Measurements from ENCODE around the gene OR10A4. TPM values are rescaled to one million over a fixed set of nuclear protein-coding genes. Genes with fewer than 3 reads are reported as not detected.
A peak's percentile ranks its signal among the peaks of the same experiment; 100 is the strongest.

OR10A4 gene
- total and polyA plus RNA-seq, 9 of the 15 experiments (the other 6 are each of a cell fraction or from before 2014, with no cell fraction given), result not detected

- TF ChIP-seq CHD7 (IDR thresholded peaks at IDR 0.05; ENCODE audit: low read depth, low read length) (no peak), THRB (CRISPR knock-in tag; conservative IDR thresholded peaks at IDR 0.05) (no peak), RBM22 (IDR thresholded peaks at IDR 0.05; ENCODE audit: low read depth, low read length, poor library complexity, severe bottlenecking) (no peak), MED1 (CRISPR knock-in tag; IDR thresholded peaks at IDR 0.05; ENCODE audit: borderline replicate concordance) (no peak), PTTG1 (tag; IDR thresholded peaks at IDR 0.05; ENCODE audit: low read depth) (no peak), CUX1 (CRISPR knock-in tag; IDR thresholded peaks at IDR 0.05) (no peak), TCF3 (CRISPR knock-in tag; IDR thresholded peaks at IDR 0.05) (no peak), MAFF (IDR thresholded peaks at IDR 0.05; ENCODE audit: low read length) (peak; percentile 71)
Measured at GRCh38 chr11:6882751-6883150, 6.3 kb downstream of the OR10A4 start (continued).
